Liver (tissue), 3 donors: ENCODE results near the gene TRPC4AP.

Experiments used
- ATF3 ChIP-seq: IDR thresholded peaks from 2 replicates; pipeline ENCODE4 v1.6.1; 2016; ENCODE audit warnings: antibody characterized with exemption
- CTCF ChIP-seq: fragments of 150-350 bp; IDR thresholded peaks from 2 replicates; pipeline ENCODE4 v1.5.1; 2017; ENCODE audit warnings: improper control_type of control experiment, low read depth, low read length; ENCODE audit not compliant: missing input control
- EGR1 ChIP-seq, 2 donors: IDR thresholded peaks; 2 replicates each; pipeline ENCODE4 v1.6.1; 2016 to 2018; ENCODE audit warnings: antibody characterized with exemption in 2 of 2, low read depth in 2 of 2
- GABPA ChIP-seq, 2 donors: IDR thresholded peaks in 1 of 2; conservative IDR thresholded peaks in 1 of 2; 2 replicates each; pipeline ENCODE4 v1.6.1; 2016; ENCODE audit warnings: antibody characterized with exemption in 2 of 2, mild to moderate bottlenecking in 1 of 2, moderate library complexity in 1 of 2
- JUND ChIP-seq, 2 donors: IDR thresholded peaks; 2 replicates each; pipeline ENCODE4 v1.6.1; 2016; ENCODE audit warnings: antibody characterized with exemption in 2 of 2
- REST ChIP-seq: IDR thresholded peaks from 2 replicates; pipeline ENCODE4 v1.6.1; 2016; ENCODE audit warnings: antibody characterized with exemption, mild to moderate bottlenecking
- TAF1 ChIP-seq: conservative IDR thresholded peaks from 2 replicates; pipeline ENCODE4 v1.6.1; 2016; ENCODE audit warnings: antibody characterized with exemption, mild to moderate bottlenecking
- ZBTB33 ChIP-seq: IDR thresholded peaks from 2 replicates; pipeline ENCODE4 v1.6.1; 2016; ENCODE audit warnings: antibody characterized with exemption
- donor health status: healthy.
- donor health status: healthy.

GRCh38 chr20:35059612-35060011 lies 33.0 kb downstream of the TRPC4AP start:
- TF ChIP-seq CTCF: no peak
- TF ChIP-seq ATF3: no peak
- no peak for TF ChIP-seq GABPA (IDR thresholded peaks at IDR 0.05 in 1 of 2, conservative IDR thresholded peaks at IDR 0.05 in 1 of 2)
- TF ChIP-seq REST: no peak
- TF ChIP-seq JUND (IDR thresholded peaks at IDR 0.05): no peak
- TF ChIP-seq ZBTB33: no peak
- no peak for TF ChIP-seq TAF1
- no peak for TF ChIP-seq EGR1 (IDR thresholded peaks at IDR 0.05; ENCODE audit: low read depth in 2 of 2)
